Measurements from ENCODE around the gene PAK1. TPM values are rescaled to one million over a fixed set of nuclear protein-coding genes. Genes with fewer than 3 reads are reported as not detected.
A peak's percentile ranks its signal among the peaks of the same experiment; 100 is the strongest.

The PAK1 gene
- total and polyA plus RNA-seq, 2 donors (not counting 1 experiment from before 2014, with no cell fraction given), result 34.6 to 37.7 TPM

- Histone ChIP-seq H3K4me3 (replicated peaks in 1 of 4; ENCODE audit: control extremely low read depth in 1 of 4, insufficient read depth in 1 of 4, low read depth in 3 of 4, low read length in 4 of 4) (no peak overlapping the region), H3K27me3 (ENCODE audit: control insufficient read depth, insufficient read depth, low read length) (peaks cover 2% of the 10 kb centered on the region), H3K9me3 (ENCODE audit: control insufficient read depth, insufficient read depth, low read depth, low read length) (no peaks in the 10 kb centered on the region), H3K36me3 (ENCODE audit: control insufficient read depth, insufficient read depth, low read length) (no peaks in the 10 kb centered on the region), H3K4me1 (ENCODE audit: control insufficient read depth, extremely low read depth, insufficient read depth, low read length) (no peaks in the 10 kb centered on the region), H2AFZ (ENCODE audit: low read length) (no peak overlapping the region), H3K9ac (ENCODE audit: insufficient read depth, low read length) (no peak overlapping the region), H4K20me1 (ENCODE audit: control insufficient read depth, extremely low read depth, insufficient read depth, low read length) (no peaks in the 10 kb centered on the region), H3K4me2 (ENCODE audit: extremely low read depth, insufficient read depth, low read length) (no peak overlapping the region), H3K79me2 (ENCODE audit: control insufficient read depth, insufficient read depth, low read length) (no peaks in the 10 kb centered on the region), H3K27ac (ENCODE audit: insufficient read depth, low read length) (no peak overlapping the region)
- TF ChIP-seq CTCF (conservative IDR thresholded peaks at IDR 0.05 in 1 of 2, IDR thresholded peaks at IDR 0.05 in 1 of 2; ENCODE audit: low read depth in 1 of 2, low read length in 2 of 2), result no peak
- no peak for TF ChIP-seq EZH2 (IDR thresholded peaks at IDR 0.05; ENCODE audit: low read length, missing control alignments)
- no peak for DNase-seq (ENCODE audit: low read depth in 2 of 2)
These were observed 44.6 kb upstream of the PAK1 start for GRCh38 chr11:77518471-77518870.

DNA sequence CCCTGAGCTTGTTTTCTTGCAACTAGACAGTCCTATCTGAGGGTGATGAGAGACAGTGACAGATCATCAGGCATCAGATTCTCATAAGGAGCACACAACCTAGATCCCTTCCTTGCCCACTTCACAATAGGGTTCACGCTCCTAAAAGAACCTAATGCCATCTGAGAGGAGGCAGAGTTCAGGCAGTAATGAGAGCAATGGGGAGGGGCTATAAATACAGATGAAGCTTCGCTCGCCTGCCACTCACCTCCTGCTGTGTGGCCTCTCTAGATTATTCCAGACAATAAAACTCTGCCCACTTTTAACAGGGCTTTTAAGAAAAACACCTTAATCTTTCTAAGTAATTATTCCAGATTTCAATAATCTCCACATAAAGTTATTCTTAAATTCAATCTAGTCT lies 43.9 kb upstream of the PAK1 start:
- no peak overlapping the region for H3K9ac ChIP-seq (ENCODE audit: insufficient read depth, low read length)
- no peaks in the 10 kb centered on the region for H4K20me1 ChIP-seq (ENCODE audit: control insufficient read depth, extremely low read depth, insufficient read depth, low read length)
- H3K9me3 ChIP-seq (ENCODE audit: control insufficient read depth, insufficient read depth, low read depth, low read length), result no peaks in the 10 kb centered on the region
- no peak for DNase-seq (ENCODE audit: low read depth in 2 of 2)
- H3K4me2 ChIP-seq (ENCODE audit: extremely low read depth, insufficient read depth, low read length), result no peak overlapping the region
- no peak overlapping the region for H2AFZ ChIP-seq (ENCODE audit: low read length)
- H3K4me3 ChIP-seq (replicated peaks in 1 of 4; ENCODE audit: control extremely low read depth in 1 of 4, insufficient read depth in 1 of 4, low read depth in 3 of 4, low read length in 4 of 4), result no peak overlapping the region
- no peaks in the 10 kb centered on the region for H3K4me1 ChIP-seq (ENCODE audit: control insufficient read depth, extremely low read depth, insufficient read depth, low read length)
- TF ChIP-seq CTCF (conservative IDR thresholded peaks at IDR 0.05 in 1 of 2, IDR thresholded peaks at IDR 0.05 in 1 of 2; ENCODE audit: low read depth in 1 of 2, low read length in 2 of 2), result no peak
- TF ChIP-seq EZH2 (IDR thresholded peaks at IDR 0.05; ENCODE audit: low read length, missing control alignments), result no peak
- peaks cover 2% of the 10 kb centered on the region for H3K27me3 ChIP-seq (ENCODE audit: control insufficient read depth, insufficient read depth, low read length)
- H3K36me3 ChIP-seq (ENCODE audit: control insufficient read depth, insufficient read depth, low read length), result no peaks in the 10 kb centered on the region
- no peaks in the 10 kb centered on the region for H3K79me2 ChIP-seq (ENCODE audit: control insufficient read depth, insufficient read depth, low read length)
- H3K27ac ChIP-seq (ENCODE audit: insufficient read depth, low read length), result no peak overlapping the region

DNA sequence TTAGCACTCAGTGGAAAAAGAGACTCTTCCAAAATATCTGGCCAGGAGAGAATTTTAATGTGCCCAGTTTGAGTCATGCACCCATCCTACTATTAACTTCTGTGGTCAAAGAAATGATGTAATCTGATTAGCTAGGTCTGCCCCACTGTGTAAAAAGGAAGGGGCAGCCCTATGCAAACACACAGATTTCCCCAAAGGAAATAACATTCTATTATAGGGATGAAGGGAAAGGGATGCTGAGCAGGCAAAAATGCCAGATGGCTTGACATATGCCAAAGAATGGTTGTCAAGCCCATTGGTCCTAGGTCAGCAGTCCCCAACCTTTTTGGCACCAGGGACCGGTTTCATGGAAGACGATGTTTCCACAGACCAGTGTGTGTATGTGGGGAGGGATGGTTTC lies 43.3 kb upstream of the PAK1 start:
- no peak for TF ChIP-seq EZH2 (IDR thresholded peaks at IDR 0.05; ENCODE audit: low read length, missing control alignments)
- no peak for TF ChIP-seq CTCF (conservative IDR thresholded peaks at IDR 0.05 in 1 of 2, IDR thresholded peaks at IDR 0.05 in 1 of 2; ENCODE audit: low read depth in 1 of 2, low read length in 2 of 2)
- Histone ChIP-seq H3K9ac (ENCODE audit: insufficient read depth, low read length) (no peak overlapping the region), H3K4me3 (replicated peaks in 1 of 4; ENCODE audit: control extremely low read depth in 1 of 4, insufficient read depth in 1 of 4, low read depth in 3 of 4, low read length in 4 of 4) (no peak overlapping the region), H3K27me3 (ENCODE audit: control insufficient read depth, insufficient read depth, low read length) (peaks cover 2% of the 10 kb centered on the region), H3K9me3 (ENCODE audit: control insufficient read depth, insufficient read depth, low read depth, low read length) (no peaks in the 10 kb centered on the region), H3K27ac (ENCODE audit: insufficient read depth, low read length) (no peak overlapping the region), H3K4me2 (ENCODE audit: extremely low read depth, insufficient read depth, low read length) (no peak overlapping the region), H3K79me2 (ENCODE audit: control insufficient read depth, insufficient read depth, low read length) (no peaks in the 10 kb centered on the region), H3K36me3 (ENCODE audit: control insufficient read depth, insufficient read depth, low read length) (no peaks in the 10 kb centered on the region), H2AFZ (ENCODE audit: low read length) (no peak overlapping the region), H3K4me1 (ENCODE audit: control insufficient read depth, extremely low read depth, insufficient read depth, low read length) (no peaks in the 10 kb centered on the region), H4K20me1 (ENCODE audit: control insufficient read depth, extremely low read depth, insufficient read depth, low read length) (no peaks in the 10 kb centered on the region)
- DNase-seq (ENCODE audit: low read depth in 2 of 2), result peak in 1 of 2 donors; percentile 30
